Measurements from ENCODE around the gene UROS.

DNA sequence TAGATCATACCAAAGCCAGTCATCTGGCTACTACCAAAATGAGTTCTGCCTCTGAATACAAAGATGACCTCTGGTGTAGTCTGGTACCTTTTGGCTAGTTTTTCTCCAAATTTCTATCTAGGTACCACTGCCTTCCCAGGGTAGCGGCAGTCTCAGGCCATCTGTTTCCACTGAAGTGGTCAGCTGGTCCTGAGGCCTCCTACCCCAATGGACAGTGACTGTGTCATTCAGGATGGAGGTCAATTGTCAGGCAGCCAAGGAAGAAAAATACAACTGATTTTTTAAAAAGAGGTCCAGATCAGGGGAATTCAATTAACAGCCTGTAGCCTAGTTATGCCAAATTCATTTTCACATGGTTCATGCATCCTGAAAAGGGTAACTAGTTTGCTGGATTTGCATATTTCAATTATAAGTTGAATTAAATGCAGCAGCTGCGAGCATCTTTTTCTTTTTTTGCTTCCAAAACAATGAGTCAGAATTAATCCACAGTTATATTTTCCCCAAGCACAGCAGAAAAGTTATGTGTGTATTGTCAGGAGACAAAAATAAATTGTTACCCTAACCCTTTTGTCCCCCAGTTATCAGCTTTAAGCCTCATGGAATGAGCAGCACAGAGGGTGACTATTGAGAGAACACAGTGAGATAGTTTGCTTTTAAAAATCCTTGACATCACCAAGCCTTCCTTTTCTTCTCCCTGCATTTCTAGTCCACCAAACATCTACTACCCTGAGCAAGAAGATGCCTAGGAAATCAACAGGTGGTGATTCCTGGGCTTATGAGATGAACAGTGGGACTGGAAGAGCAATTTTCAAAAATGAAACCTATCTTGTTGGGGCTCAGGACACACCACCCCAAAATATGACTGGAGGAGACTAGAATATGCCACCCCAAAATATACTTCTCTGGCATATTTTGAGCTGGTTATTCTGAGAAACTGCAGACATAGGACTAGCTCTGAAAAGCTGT is 28.0 kb upstream of the UROS start:
- TF ChIP-seq, protein P1, sequence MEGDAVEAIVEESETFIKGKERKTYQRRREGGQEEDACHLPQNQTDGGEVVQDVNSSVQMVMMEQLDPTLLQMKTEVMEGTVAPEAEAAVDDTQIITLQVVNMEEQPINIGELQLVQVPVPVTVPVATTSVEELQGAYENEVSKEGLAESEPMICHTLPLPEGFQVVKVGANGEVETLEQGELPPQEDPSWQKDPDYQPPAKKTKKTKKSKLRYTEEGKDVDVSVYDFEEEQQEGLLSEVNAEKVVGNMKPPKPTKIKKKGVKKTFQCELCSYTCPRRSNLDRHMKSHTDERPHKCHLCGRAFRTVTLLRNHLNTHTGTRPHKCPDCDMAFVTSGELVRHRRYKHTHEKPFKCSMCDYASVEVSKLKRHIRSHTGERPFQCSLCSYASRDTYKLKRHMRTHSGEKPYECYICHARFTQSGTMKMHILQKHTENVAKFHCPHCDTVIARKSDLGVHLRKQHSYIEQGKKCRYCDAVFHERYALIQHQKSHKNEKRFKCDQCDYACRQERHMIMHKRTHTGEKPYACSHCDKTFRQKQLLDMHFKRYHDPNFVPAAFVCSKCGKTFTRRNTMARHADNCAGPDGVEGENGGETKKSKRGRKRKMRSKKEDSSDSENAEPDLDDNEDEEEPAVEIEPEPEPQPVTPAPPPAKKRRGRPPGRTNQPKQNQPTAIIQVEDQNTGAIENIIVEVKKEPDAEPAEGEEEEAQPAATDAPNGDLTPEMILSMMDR (IDR thresholded peaks at IDR 0.05 in 8 of 11, conservative IDR thresholded peaks at IDR 0.05 in 3 of 11) = no peak
- no peak for TF ChIP-seq POLR2AphosphoS5 (IDR thresholded peaks at IDR 0.05)

All from spleen (tissue), 7 donors.